ENCODE data around the gene GRM7.

DNA sequence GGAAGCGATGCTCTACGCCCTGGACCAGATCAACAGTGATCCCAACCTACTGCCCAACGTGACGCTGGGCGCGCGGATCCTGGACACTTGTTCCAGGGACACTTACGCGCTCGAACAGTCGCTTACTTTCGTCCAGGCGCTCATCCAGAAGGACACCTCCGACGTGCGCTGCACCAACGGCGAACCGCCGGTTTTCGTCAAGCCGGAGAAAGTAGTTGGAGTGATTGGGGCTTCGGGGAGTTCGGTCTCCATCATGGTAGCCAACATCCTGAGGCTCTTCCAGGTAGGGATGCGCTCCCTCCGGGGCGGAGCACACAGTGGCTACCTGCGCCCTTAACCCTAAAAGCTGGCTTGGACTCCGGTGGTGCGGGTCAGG, 698 bp downstream of the GRM7 start:
- TF ChIP-seq, protein P1, sequence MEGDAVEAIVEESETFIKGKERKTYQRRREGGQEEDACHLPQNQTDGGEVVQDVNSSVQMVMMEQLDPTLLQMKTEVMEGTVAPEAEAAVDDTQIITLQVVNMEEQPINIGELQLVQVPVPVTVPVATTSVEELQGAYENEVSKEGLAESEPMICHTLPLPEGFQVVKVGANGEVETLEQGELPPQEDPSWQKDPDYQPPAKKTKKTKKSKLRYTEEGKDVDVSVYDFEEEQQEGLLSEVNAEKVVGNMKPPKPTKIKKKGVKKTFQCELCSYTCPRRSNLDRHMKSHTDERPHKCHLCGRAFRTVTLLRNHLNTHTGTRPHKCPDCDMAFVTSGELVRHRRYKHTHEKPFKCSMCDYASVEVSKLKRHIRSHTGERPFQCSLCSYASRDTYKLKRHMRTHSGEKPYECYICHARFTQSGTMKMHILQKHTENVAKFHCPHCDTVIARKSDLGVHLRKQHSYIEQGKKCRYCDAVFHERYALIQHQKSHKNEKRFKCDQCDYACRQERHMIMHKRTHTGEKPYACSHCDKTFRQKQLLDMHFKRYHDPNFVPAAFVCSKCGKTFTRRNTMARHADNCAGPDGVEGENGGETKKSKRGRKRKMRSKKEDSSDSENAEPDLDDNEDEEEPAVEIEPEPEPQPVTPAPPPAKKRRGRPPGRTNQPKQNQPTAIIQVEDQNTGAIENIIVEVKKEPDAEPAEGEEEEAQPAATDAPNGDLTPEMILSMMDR (IDR thresholded peaks at IDR 0.05), result no peak
- no peak for TF ChIP-seq POLR2A (IDR thresholded peaks at IDR 0.05)
